ENCODE data around the gene SRA1. TPM values are rescaled to one million over a fixed set of nuclear protein-coding genes. Genes with fewer than 3 reads are reported as not detected.

Gene SRA1
- total RNA-seq, 4 donors from 2014 or later = 19.9 to 36.3 (median 26.5) TPM

DNA sequence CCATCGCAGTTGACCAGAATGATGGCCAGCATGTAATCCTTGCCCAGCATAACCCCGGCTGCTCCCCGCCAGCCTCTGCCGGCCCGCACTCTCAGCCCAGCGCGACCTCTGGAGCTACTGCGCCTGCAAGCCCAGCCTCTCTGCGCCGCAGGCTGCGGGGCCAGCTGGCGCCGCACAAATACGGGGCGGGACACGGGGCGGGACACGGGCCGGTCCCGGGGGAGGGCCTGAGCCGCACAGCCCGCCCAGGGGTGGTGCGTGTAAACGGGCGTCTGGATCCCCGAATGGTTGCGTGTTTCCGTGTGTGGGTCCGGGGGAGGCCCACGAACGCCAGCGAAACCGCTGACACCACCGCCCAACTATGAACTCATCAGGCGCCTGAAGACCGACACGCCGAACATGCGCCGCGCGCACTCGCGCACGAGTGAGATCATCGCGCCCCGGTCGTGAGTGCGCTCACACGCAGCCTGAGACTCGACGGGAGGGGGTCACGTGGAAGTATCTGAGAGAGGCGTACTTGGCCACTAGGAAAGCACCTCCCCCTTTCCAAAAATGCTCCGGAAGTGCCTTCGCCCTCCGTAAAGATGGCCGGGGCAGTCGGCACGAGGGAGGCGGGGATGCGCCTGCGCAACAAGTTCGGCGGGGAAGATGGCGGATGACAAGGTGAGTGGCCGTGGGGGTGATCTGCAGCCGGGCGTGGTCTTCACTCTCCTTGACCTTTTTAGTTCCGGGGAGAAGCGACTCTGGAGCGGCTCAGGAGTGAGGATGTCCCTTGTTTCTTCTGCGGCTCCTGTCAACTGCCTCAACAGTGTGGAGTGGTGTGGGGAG is 7.1 kb upstream of the SRA1 start, which contains the start of the genes APBB3 and SLC35A4:
Gene APBB3 (minus strand): TSS at position 403 of the 828 bp plus-strand sequence. CDS start 353 bp downstream, at position 50.
Gene SLC35A4 (plus strand): TSS at position 633 of the 828 bp plus-strand sequence. CDS start 2,342 bp downstream, outside the sequence.
- WGBS, 2 donors (ENCODE audit: low coverage in 1 of 2) = 1% methylated on average over 54 of the region's 74 CpGs; no CpG with 5 or more reads in 1 of the 2 donors
- Histone ChIP-seq H3K27me3 (no peaks in the 10 kb centered on the region), H3K9me3 (no peaks in the 10 kb centered on the region), H3K27ac (peak within 1 kb of the TSS; percentile 92 to 94 (median 93)), H3K4me3 (peak within 1 kb of the TSS; percentile 48 to 63 (median 57)), H3K4me1 (peaks cover 20 to 38% (median 25%) of the 10 kb centered on the region in 4 donors), H3K36me3 (peaks cover 0 to 10% (median 0%) of the 10 kb centered on the region in 4 donors)
- in situ Hi-C loops (cut with MboI; ENCODE audit: low pct_ligation_motif_present in 1 of 4, low pct_unique_long_range_greater_than_20kb in 1 of 4, low sequenced_read_pairs in 3 of 4) = loop anchor here in 3 of 4 donors (10.0 to 25.0 kb wide), 3 partner anchors 70 to 140 kb away; partner anchors contain the start of genes CD14 (in 2 of the 3), TMCO6 (in 2 of the 3), DND1 (in 1 of the 3) and WDR55 (in 1 of the 3)
- DNase-seq = peak; percentile 97
- TF ChIP-seq POLR2AphosphoS5 (IDR thresholded peaks at IDR 0.05) = peak; percentile 92 to 95 (median 95)
- TF ChIP-seq EP300 (IDR thresholded peaks at IDR 0.05; ENCODE audit: low read depth) = peak; percentile 56
- TF ChIP-seq, protein P1, sequence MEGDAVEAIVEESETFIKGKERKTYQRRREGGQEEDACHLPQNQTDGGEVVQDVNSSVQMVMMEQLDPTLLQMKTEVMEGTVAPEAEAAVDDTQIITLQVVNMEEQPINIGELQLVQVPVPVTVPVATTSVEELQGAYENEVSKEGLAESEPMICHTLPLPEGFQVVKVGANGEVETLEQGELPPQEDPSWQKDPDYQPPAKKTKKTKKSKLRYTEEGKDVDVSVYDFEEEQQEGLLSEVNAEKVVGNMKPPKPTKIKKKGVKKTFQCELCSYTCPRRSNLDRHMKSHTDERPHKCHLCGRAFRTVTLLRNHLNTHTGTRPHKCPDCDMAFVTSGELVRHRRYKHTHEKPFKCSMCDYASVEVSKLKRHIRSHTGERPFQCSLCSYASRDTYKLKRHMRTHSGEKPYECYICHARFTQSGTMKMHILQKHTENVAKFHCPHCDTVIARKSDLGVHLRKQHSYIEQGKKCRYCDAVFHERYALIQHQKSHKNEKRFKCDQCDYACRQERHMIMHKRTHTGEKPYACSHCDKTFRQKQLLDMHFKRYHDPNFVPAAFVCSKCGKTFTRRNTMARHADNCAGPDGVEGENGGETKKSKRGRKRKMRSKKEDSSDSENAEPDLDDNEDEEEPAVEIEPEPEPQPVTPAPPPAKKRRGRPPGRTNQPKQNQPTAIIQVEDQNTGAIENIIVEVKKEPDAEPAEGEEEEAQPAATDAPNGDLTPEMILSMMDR (IDR thresholded peaks at IDR 0.05) = peak in 1 of 5 experiments; percentile 7
- peak; percentile 94 for TF ChIP-seq POLR2A (IDR thresholded peaks at IDR 0.05)
- intact Hi-C loops (cut with DNase I; ENCODE audit: low total_unique reads) = loop anchor here (5.0 kb wide), 1 partner anchor 73 kb away; the partner anchor contains the start of gene TMCO6

DNA sequence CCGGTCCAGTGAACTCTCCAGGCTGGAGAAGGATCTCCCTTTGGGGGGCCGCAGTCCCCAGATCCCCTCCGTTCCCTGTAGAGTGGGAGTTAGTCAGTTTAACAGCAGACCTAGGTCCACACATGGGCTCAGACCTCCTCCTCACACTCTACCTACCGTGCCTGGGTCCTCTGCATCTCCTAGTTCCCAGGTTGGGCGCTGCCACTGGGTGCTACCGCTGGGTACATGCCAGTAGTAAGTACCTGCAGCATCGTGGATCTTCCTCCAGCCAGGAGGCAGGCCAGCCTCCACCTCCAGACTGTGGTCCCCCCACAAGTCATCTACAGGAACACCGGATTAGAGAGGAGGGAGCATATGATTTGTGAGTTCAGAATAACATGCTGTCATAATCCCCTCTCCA is 6.3 kb upstream of the SRA1 start:
- Histone ChIP-seq H3K27ac (peak overlapping the region; percentile 92 to 94 (median 93)), H3K9me3 (no peaks in the 10 kb centered on the region), H3K4me1 (peaks cover 20 to 30% (median 23%) of the 10 kb centered on the region in 4 donors), H3K36me3 (peaks cover 0 to 10% (median 0%) of the 10 kb centered on the region in 4 donors), H3K4me3 (peak overlapping the region; percentile 48 to 63 (median 57)), H3K27me3 (no peaks in the 10 kb centered on the region)
- WGBS, 2 donors (ENCODE audit: low coverage in 1 of 2) = 66% methylated on average over 8 of the region's 8 CpGs; no CpG with 5 or more reads in 1 of the 2 donors
- in situ Hi-C loops (cut with MboI; ENCODE audit: low pct_ligation_motif_present in 1 of 4, low pct_unique_long_range_greater_than_20kb in 1 of 4, low sequenced_read_pairs in 3 of 4) (loop anchor here in 3 of 4 donors (10.0 to 25.0 kb wide), 3 partner anchors 71 to 141 kb away; partner anchors contain the start of genes CD14 (in 2 of the 3), TMCO6 (in 2 of the 3), DND1 (in 1 of the 3) and WDR55 (in 1 of the 3)), intact Hi-C loops (cut with DNase I; ENCODE audit: low total_unique reads) (no loop called here)
- no peak for TF ChIP-seq POLR2AphosphoS5 (IDR thresholded peaks at IDR 0.05)
- TF ChIP-seq, protein P1 (IDR thresholded peaks at IDR 0.05) = no peak
- no peak for TF ChIP-seq POLR2A (IDR thresholded peaks at IDR 0.05)
- peak; percentile 44 for DNase-seq

DNA sequence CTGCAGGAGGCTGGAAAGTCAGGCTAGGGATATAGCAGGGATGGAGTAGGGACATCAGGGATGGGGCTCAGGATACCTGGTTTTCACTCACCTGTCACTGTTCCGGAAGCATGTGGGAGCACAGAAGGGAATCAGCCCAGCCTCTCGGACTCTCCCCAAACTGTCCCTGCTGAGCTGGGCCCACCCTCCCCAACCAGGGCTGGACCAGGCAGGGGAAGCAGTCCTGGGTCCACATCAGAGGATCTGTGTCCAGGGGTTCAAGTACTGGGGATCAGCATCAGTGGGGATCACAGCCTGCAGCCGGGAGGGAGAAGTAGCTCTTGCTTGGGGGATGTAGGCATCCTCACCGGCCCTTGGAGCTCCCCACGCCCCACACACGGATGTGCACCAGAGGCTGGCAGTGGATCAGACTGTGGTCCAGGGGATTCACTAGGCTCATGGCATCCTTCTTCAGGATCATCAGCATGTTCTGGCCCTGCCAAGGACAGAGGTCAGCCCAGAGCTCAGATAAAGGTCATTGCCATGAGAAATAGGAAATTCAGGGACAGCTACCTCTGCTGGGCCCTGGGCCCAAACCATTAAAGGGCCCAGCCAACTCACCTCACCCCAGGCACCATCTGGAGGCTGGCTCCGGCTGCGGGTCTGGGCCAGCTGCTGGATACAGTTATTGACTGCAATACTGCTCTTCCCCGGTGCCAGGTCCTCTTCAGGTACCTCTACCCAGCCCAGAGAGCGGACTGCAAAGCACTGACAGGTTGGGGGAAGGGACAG is 4.7 kb upstream of the SRA1 start:
- no peaks in the 10 kb centered on the region for H3K9me3 ChIP-seq
- in situ Hi-C loops (cut with MboI; ENCODE audit: low pct_ligation_motif_present in 1 of 4, low pct_unique_long_range_greater_than_20kb in 1 of 4, low sequenced_read_pairs in 3 of 4) = loop anchor here in 3 of 4 donors (10.0 to 25.0 kb wide), 3 partner anchors 73 to 143 kb away; partner anchors contain the start of genes CD14 (in 2 of the 3), TMCO6 (in 2 of the 3), DND1 (in 1 of the 3) and WDR55 (in 1 of the 3)
- WGBS, 2 donors (ENCODE audit: low coverage in 1 of 2) = 93% methylated on average over 10 of the region's 10 CpGs; no CpG with 5 or more reads in 1 of the 2 donors
- peaks cover 20 to 32% (median 28%) of the 10 kb centered on the region in 4 donors for H3K4me1 ChIP-seq
- H3K36me3 ChIP-seq = no peaks in the 10 kb centered on the region
- intact Hi-C loops (cut with DNase I; ENCODE audit: low total_unique reads) = no loop called here
- no peak for TF ChIP-seq POLR2AphosphoS5 (IDR thresholded peaks at IDR 0.05)
- TF ChIP-seq POLR2A (IDR thresholded peaks at IDR 0.05) = no peak
- TF ChIP-seq, protein P1 (IDR thresholded peaks at IDR 0.05) = no peak
- TF ChIP-seq EP300 (IDR thresholded peaks at IDR 0.05; ENCODE audit: low read depth) = no peak
- H3K27me3 ChIP-seq = no peaks in the 10 kb centered on the region
- DNase-seq = no peak
- H3K27ac ChIP-seq = no peak overlapping the region
- no peak overlapping the region for H3K4me3 ChIP-seq

Data from transverse colon (tissue), 4 donors.